Right lobe of liver (tissue), 4 donors: Measurements from ENCODE around the gene CCDC86.

ENCODE experiments used
- CTCF ChIP-seq, 4 donors: fragments of 200-600 bp in 3 of 4; fragments of 450-650 bp in 1 of 4; IDR thresholded peaks; one replicate each; pipeline versions ENCODE4 v1.5.1 to v1.8.0; 2016 to 2022; ENCODE audit warnings: antibody characterized with exemption in 4 of 4, mild to moderate bottlenecking in 2 of 4
- POLR2A ChIP-seq: fragments of 450-650 bp; IDR thresholded peaks from one replicate; pipeline ENCODE4 v1.6.1; 2017; ENCODE audit warnings: antibody characterized with exemption, mild to moderate bottlenecking
- donor health status: DM: no; HTN: no; CAD: no.
- donor health status: DM: no; HTN: no; CAD: no.
- donor health status: DM: no; HTN: yes; CAD: no.

GRCh38 chr11:60878245-60879101 lies 36.6 kb downstream of the CCDC86 start:
- TF ChIP-seq CTCF (IDR thresholded peaks at IDR 0.05) (no peak), POLR2A (no peak)
